Spleen (tissue), 7 donors: ENCODE data around the gene DNM3.

Experiments used
- POLR2A ChIP-seq, 3 donors: fragments of 450-650 bp; IDR thresholded peaks; one replicate each; pipeline ENCODE4 v1.5.1; 2017; ENCODE audit warnings: antibody characterized with exemption in 3 of 3, mild to moderate bottlenecking in 1 of 3
- POLR2AphosphoS5 ChIP-seq, 3 donors: sonication (generic); formaldehyde crosslinking; IDR thresholded peaks; one replicate each; pipeline ENCODE4 v1.5.1; 2017; ENCODE audit warnings: antibody characterized with exemption in 3 of 3
- TF ChIP-seq, protein P1 (sequence below), 11 experiments: fragments of 200-600 bp in 7 of 11; fragments of 450-650 bp in 4 of 11; sonication (generic) in 4 of 11; IDR thresholded peaks in 8 of 11; conservative IDR thresholded peaks in 3 of 11; 1 replicate in 7 of 11; 2 replicates in 4 of 11; pipeline versions ENCODE4 v1.4.0 to v1.8.0; 2016 to 2021; ENCODE audit warnings: antibody characterized with exemption in 11 of 11, inconsistent platforms in 4 of 11, mild to moderate bottlenecking in 1 of 11
- donor health status: DM: no; HTN: no; CAD: no; lungs with moderate emphysema.
- donor health status: DM: no; HTN: no; CAD: no.
- donor health status: DM: no; HTN: no; CAD: no.

DNA sequence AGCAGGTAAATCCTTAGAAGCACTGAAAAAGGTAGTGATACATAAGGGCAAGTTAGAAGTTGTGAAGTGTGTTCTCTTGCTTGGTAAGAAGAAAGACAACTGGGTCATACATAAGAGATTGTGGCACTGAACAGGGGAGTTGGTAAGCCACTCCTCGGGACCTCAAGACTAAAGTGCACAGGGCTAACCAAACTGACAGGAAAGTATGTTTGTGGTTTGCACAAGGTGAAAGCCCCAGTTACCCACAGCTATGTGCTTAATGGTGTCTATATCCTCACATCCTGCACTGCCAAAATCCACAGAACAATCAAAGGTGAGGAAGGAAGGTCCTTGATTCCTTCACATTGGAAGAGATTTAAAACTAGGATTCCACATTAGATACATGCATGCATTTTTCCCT is 276.5 kb downstream of the DNM3 start:
- TF ChIP-seq, protein P1, sequence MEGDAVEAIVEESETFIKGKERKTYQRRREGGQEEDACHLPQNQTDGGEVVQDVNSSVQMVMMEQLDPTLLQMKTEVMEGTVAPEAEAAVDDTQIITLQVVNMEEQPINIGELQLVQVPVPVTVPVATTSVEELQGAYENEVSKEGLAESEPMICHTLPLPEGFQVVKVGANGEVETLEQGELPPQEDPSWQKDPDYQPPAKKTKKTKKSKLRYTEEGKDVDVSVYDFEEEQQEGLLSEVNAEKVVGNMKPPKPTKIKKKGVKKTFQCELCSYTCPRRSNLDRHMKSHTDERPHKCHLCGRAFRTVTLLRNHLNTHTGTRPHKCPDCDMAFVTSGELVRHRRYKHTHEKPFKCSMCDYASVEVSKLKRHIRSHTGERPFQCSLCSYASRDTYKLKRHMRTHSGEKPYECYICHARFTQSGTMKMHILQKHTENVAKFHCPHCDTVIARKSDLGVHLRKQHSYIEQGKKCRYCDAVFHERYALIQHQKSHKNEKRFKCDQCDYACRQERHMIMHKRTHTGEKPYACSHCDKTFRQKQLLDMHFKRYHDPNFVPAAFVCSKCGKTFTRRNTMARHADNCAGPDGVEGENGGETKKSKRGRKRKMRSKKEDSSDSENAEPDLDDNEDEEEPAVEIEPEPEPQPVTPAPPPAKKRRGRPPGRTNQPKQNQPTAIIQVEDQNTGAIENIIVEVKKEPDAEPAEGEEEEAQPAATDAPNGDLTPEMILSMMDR (IDR thresholded peaks at IDR 0.05 in 8 of 11, conservative IDR thresholded peaks at IDR 0.05 in 3 of 11), result no peak
- TF ChIP-seq POLR2A (IDR thresholded peaks at IDR 0.05) (no peak), POLR2AphosphoS5 (IDR thresholded peaks at IDR 0.05) (no peak)
